GM21515 (cell line): ENCODE measurements around the gene NQO2.

Source experiments
- ATAC-seq: cut with Tn5 transposase; IDR thresholded peaks from one replicate; pipeline ENCODE4 v1.9.1; 2021; ENCODE audit not compliant: unreplicated experiment

NQO2 gene

GRCh38 chr6:2999618-3000557, at the start of gene NQO2:
Gene NQO2 (plus strand): TSS chr6:2999894. CDS start chr6:3006553, 6,659 bp downstream.
- peak; percentile 63 for ATAC-seq

GRCh38 chr6:2950713-2951112, 49.0 kb upstream of the NQO2 start:
- ATAC-seq: no peak

GRCh38 chr6:2951728-2952127, 48.0 kb upstream of the NQO2 start:
- no peak for ATAC-seq

GRCh38 chr6:2952557-2953095, 47.1 kb upstream of the NQO2 start:
- ATAC-seq: no peak

- ATAC-seq: no peak
Observed at GRCh38 chr6:2953098-2953497, 46.6 kb upstream of the NQO2 start.

- ATAC-seq: no peak
Observed at GRCh38 chr6:2956930-2957685, 42.6 kb upstream of the NQO2 start.

GRCh38 chr6:2957696-2958330, 41.9 kb upstream of the NQO2 start:
- ATAC-seq: no peak

- no peak for ATAC-seq
Observed at GRCh38 chr6:2958331-2958711, 41.4 kb upstream of the NQO2 start.

- no peak for ATAC-seq
Observed at GRCh38 chr6:2958776-2959175, 40.9 kb upstream of the NQO2 start.

- no peak for ATAC-seq
Observed at GRCh38 chr6:2959909-2960719, 39.6 kb upstream of the NQO2 start.

GRCh38 chr6:2960935-2961334, 38.8 kb upstream of the NQO2 start:
- ATAC-seq: no peak

- no peak for ATAC-seq
Observed at GRCh38 chr6:2961506-2961905, 38.2 kb upstream of the NQO2 start.

GRCh38 chr6:2962004-2962403, 37.7 kb upstream of the NQO2 start:
- ATAC-seq: no peak

GRCh38 chr6:2962636-2963035, 37.1 kb upstream of the NQO2 start:
- no peak for ATAC-seq

- ATAC-seq: no peak
Observed at GRCh38 chr6:2963756-2964155, 35.9 kb upstream of the NQO2 start.

- ATAC-seq: no peak
Observed at GRCh38 chr6:2964793-2965505, 34.7 kb upstream of the NQO2 start.

GRCh38 chr6:2966347-2966746, 33.3 kb upstream of the NQO2 start:
- ATAC-seq: no peak

GRCh38 chr6:2967936-2968335, 31.8 kb upstream of the NQO2 start:
- ATAC-seq: no peak

- no peak for ATAC-seq
Observed at GRCh38 chr6:2968600-2969135, 31.0 kb upstream of the NQO2 start.

GRCh38 chr6:2969549-2969948, 30.1 kb upstream of the NQO2 start:
- no peak for ATAC-seq
